Activated naive CD4-positive, alpha-beta T cell treated with anti-CD3 and anti-CD28 coated beads, Interleukin-2, amount 50 U/mL, for 24 hours (primary cell): ENCODE results near the gene PIK3C2G.

Experiments
- H3K27ac Mint-ChIP-seq: one replicate; pipeline ENCODE4 v1.8.0; 2021; ENCODE audit warnings: mild to moderate bottlenecking, mixed read lengths
- H3K27me3 Mint-ChIP-seq: one replicate; pipeline ENCODE4 v1.8.0; 2021; ENCODE audit warnings: mixed read lengths
- H3K36me3 Mint-ChIP-seq: one replicate; pipeline ENCODE4 v1.8.0; 2021; ENCODE audit warnings: mixed read lengths
- H3K4me1 Mint-ChIP-seq: one replicate; pipeline ENCODE4 v1.8.0; 2021; ENCODE audit warnings: mixed read lengths
- H3K4me3 Mint-ChIP-seq: one replicate; pipeline ENCODE4 v1.8.0; 2021; ENCODE audit warnings: mild to moderate bottlenecking, mixed read lengths
- H3K9me3 Mint-ChIP-seq: one replicate; pipeline ENCODE4 v1.8.0; 2021; ENCODE audit warnings: mixed read lengths

PIK3C2G gene

GRCh38 chr12:18358077-18358476 is 96.8 kb downstream of the PIK3C2G start:
- no peak overlapping the region for H3K4me3 Mint-ChIP-seq
- no peak overlapping the region for H3K27ac Mint-ChIP-seq
- H3K27me3 Mint-ChIP-seq: no peaks in the 10 kb centered on the region
- peaks cover 11% of the 10 kb centered on the region for H3K9me3 Mint-ChIP-seq
- H3K36me3 Mint-ChIP-seq: no peaks in the 10 kb centered on the region
- H3K4me1 Mint-ChIP-seq: no peaks in the 10 kb centered on the region

- no peaks in the 10 kb centered on the region for H3K4me1 Mint-ChIP-seq
- no peak overlapping the region for H3K4me3 Mint-ChIP-seq
- no peaks in the 10 kb centered on the region for H3K27me3 Mint-ChIP-seq
- H3K27ac Mint-ChIP-seq: no peak overlapping the region
- no peaks in the 10 kb centered on the region for H3K36me3 Mint-ChIP-seq
- H3K9me3 Mint-ChIP-seq: peaks cover 11% of the 10 kb centered on the region
Observed at GRCh38 chr12:18358930-18359329, 97.6 kb downstream of the PIK3C2G start.

DNA sequence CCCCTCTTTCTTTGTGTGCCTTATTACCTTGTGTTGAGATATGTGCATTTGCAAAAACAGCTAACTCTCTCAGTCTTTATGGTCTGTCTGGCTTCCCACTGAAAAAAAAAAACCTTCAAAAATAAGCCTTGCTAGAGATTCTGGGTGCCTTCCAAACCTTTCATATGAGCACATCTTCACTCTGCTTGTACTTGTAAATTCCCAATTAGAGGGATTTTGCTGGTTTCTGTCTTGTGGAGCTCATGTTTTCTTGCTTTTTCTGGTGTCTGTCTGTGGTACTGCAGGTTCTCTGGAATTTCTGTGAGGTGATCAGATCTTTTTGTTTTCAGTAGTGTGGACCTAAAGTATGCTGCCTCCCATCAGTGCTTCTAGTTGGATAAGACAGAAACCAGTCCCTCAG is 100.1 kb downstream of the PIK3C2G start:
- no peaks in the 10 kb centered on the region for H3K4me1 Mint-ChIP-seq
- peaks cover 11% of the 10 kb centered on the region for H3K9me3 Mint-ChIP-seq
- no peak overlapping the region for H3K27ac Mint-ChIP-seq
- H3K27me3 Mint-ChIP-seq: no peaks in the 10 kb centered on the region
- H3K36me3 Mint-ChIP-seq: no peaks in the 10 kb centered on the region
- H3K4me3 Mint-ChIP-seq: no peak overlapping the region

DNA sequence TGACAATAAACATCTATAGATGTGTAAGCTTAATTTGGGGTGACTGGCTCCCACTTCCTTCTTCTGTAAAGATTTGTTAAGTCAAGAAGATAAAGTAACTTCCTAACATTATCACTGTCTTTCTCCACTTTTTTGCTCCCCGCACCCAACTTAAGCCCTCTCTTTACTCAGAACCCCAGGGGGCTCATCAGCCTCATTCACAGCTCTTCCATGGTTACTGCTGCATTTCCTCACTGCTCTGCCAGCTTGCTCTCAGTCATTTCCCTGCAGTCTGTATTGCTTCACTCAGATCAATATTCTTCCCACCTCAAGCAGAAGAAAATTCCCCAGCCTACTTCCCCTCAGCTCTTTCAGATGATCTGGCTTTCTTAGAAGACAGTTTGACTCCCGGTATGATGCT is 102.0 kb downstream of the PIK3C2G start:
- H3K27me3 Mint-ChIP-seq: no peaks in the 10 kb centered on the region
- H3K27ac Mint-ChIP-seq: no peak overlapping the region
- H3K4me3 Mint-ChIP-seq: no peak overlapping the region
- H3K36me3 Mint-ChIP-seq: no peaks in the 10 kb centered on the region
- H3K9me3 Mint-ChIP-seq: peaks cover 11% of the 10 kb centered on the region
- no peaks in the 10 kb centered on the region for H3K4me1 Mint-ChIP-seq

GRCh38 chr12:18368594-18368993 is 107.3 kb downstream of the PIK3C2G start:
- H3K27ac Mint-ChIP-seq: no peak overlapping the region
- H3K27me3 Mint-ChIP-seq: no peaks in the 10 kb centered on the region
- H3K36me3 Mint-ChIP-seq: no peaks in the 10 kb centered on the region
- H3K9me3 Mint-ChIP-seq: peaks cover 5% of the 10 kb centered on the region
- no peaks in the 10 kb centered on the region for H3K4me1 Mint-ChIP-seq
- H3K4me3 Mint-ChIP-seq: no peak overlapping the region

GRCh38 chr12:18373181-18373580 is 111.9 kb downstream of the PIK3C2G start:
- Mint-ChIP-seq H3K27me3 (no peaks in the 10 kb centered on the region), H3K4me1 (no peaks in the 10 kb centered on the region)

GRCh38 chr12:18375131-18375530 is 113.8 kb downstream of the PIK3C2G start:
- no peak overlapping the region for H3K27ac Mint-ChIP-seq
- H3K4me1 Mint-ChIP-seq: no peaks in the 10 kb centered on the region
- no peak overlapping the region for H3K4me3 Mint-ChIP-seq
- H3K36me3 Mint-ChIP-seq: no peaks in the 10 kb centered on the region
- no peaks in the 10 kb centered on the region for H3K27me3 Mint-ChIP-seq
- H3K9me3 Mint-ChIP-seq: peaks cover 3% of the 10 kb centered on the region

More at GRCh38 chr12:18373181-18373580, 111.9 kb downstream of the PIK3C2G start:
- Mint-ChIP-seq H3K4me3 (no peak overlapping the region), H3K36me3 (no peaks in the 10 kb centered on the region), H3K9me3 (peaks cover 5% of the 10 kb centered on the region), H3K27ac (no peak overlapping the region)

DNA sequence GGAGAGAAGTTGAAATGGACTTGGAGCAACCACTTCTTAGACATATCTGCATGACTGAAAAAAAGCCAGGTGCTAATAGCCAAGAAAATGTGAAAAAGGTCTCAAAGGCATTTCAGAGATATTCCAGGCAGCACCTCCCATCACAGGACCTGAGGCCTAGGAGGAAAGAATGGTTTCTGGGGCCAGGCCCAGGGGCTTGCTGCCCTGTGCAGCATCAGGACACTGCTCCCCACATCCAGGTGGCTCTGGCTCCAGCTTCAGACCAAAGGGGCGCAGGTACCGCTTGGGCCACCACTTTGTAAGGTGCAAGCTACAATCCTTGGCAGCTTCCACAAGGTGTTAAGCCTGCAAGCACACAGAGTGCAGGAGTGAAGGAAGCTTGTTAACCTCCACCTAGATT is 114.3 kb downstream of the PIK3C2G start:
- H3K27me3 Mint-ChIP-seq: no peaks in the 10 kb centered on the region
- no peaks in the 10 kb centered on the region for H3K4me1 Mint-ChIP-seq
- no peak overlapping the region for H3K4me3 Mint-ChIP-seq
- H3K36me3 Mint-ChIP-seq: no peaks in the 10 kb centered on the region
- peaks cover 6% of the 10 kb centered on the region for H3K9me3 Mint-ChIP-seq
- H3K27ac Mint-ChIP-seq: no peak overlapping the region

DNA sequence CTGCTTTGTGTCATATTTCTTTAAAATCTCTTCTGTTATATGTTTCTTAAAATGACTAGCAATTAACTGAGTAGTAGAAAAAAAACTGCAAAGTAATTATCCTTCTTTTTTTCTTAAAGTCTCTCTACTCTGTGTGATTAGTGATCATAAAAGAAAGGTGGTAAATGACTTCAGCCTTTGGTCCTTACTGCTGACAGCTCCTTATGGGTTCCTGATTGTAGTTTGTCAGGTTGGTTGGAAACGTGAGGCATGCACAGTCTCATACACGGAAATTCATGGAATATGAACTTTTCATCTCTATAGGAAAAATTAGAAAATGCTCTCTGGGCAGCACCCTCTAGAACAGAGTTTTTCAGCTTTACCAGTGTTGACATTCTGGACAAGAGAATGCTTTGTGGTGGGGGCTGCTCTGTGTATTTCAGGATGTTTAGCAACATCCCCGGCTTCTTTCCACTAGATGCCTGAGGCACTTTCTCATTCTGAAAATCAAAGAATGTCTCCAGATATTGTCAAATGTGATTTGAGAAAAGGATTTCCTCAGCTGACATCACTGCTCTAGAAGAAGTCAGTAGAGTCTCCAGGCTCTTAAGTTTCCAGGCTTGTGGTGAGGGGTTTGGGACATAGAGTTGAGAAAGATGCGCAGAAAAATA is 121.0 kb downstream of the PIK3C2G start:
- no peak overlapping the region for H3K4me3 Mint-ChIP-seq
- no peaks in the 10 kb centered on the region for H3K4me1 Mint-ChIP-seq
- peaks cover 6% of the 10 kb centered on the region for H3K9me3 Mint-ChIP-seq
- no peaks in the 10 kb centered on the region for H3K27me3 Mint-ChIP-seq
- H3K36me3 Mint-ChIP-seq: no peaks in the 10 kb centered on the region
- no peak overlapping the region for H3K27ac Mint-ChIP-seq

DNA sequence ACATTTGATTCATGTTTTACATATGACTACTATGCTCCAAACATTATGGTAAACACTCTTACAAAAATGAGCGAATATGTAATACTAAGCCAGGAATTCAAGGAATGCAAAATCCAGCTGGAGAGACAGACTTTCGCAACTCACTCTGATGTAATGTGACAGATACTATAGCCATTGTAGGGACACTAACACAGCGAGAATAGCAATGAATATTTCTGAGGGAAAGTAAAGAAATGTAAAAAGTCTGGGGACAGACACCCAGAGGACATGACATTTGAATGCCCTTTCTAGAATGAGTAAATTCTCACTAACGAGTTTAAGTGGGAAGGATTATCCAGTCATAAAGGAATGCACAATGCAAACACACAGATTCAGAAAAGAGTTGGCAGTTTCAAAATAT is 121.9 kb downstream of the PIK3C2G start:
- H3K4me1 Mint-ChIP-seq: no peaks in the 10 kb centered on the region
- peaks cover 11% of the 10 kb centered on the region for H3K9me3 Mint-ChIP-seq
- H3K4me3 Mint-ChIP-seq: no peak overlapping the region
- H3K36me3 Mint-ChIP-seq: no peaks in the 10 kb centered on the region
- no peaks in the 10 kb centered on the region for H3K27me3 Mint-ChIP-seq
- no peak overlapping the region for H3K27ac Mint-ChIP-seq

- Mint-ChIP-seq H3K36me3 (no peaks in the 10 kb centered on the region), H3K4me3 (no peak overlapping the region), H3K4me1 (no peaks in the 10 kb centered on the region), H3K27me3 (no peaks in the 10 kb centered on the region), H3K27ac (no peak overlapping the region), H3K9me3 (peaks cover 5% of the 10 kb centered on the region)
Observed at GRCh38 chr12:18387706-18388105, 126.4 kb downstream of the PIK3C2G start.

DNA sequence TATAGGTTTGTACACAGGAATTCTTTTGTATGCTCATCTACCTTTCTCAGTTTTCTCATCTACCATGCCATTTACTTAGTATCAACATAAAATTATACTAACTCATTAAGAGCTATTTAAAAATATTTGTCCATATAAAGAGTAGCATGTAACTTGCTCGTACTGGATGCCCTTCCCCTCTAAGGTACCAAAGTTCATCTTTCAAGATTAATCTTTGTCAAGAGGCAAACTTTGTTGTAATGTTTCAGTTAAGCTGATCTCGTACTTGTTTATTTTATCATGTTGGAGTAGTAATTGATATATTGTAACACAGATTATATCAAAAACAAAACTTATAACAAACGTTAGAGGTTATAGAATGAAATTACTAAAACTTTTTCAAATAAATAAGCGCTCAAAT is 128.5 kb downstream of the PIK3C2G start:
- H3K4me1 Mint-ChIP-seq: no peaks in the 10 kb centered on the region
- no peak overlapping the region for H3K4me3 Mint-ChIP-seq
- no peaks in the 10 kb centered on the region for H3K27me3 Mint-ChIP-seq
- H3K27ac Mint-ChIP-seq: no peak overlapping the region
- peaks cover 10% of the 10 kb centered on the region for H3K9me3 Mint-ChIP-seq
- H3K36me3 Mint-ChIP-seq: no peaks in the 10 kb centered on the region

DNA sequence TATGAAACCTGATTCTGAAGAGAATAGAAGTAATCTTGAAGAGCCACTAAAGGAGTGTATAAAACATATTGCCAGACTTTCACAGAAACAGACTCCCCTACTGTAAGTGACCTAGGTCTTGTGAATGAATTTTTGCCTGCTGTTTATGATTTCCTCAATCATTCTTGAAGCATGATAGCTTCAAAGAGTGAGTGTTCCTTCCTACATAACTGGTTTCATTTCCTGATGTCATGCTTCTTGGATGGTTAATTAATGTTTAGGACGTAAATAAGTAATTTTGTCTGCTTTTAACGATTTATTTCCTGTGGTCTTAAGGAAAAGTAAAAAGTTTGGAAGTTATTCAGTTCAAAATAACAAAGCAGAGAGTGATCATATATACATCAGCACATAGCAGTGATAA is 129.8 kb downstream of the PIK3C2G start:
- Mint-ChIP-seq H3K4me3 (no peak overlapping the region), H3K9me3 (peaks cover 10% of the 10 kb centered on the region), H3K27ac (no peak overlapping the region), H3K27me3 (no peaks in the 10 kb centered on the region), H3K36me3 (no peaks in the 10 kb centered on the region), H3K4me1 (no peaks in the 10 kb centered on the region)

GRCh38 chr12:18394742-18395141 is 133.4 kb downstream of the PIK3C2G start:
- H3K36me3 Mint-ChIP-seq: no peaks in the 10 kb centered on the region
- no peak overlapping the region for H3K27ac Mint-ChIP-seq
- peaks cover 5% of the 10 kb centered on the region for H3K9me3 Mint-ChIP-seq
- no peak overlapping the region for H3K4me3 Mint-ChIP-seq
- H3K27me3 Mint-ChIP-seq: no peaks in the 10 kb centered on the region
- H3K4me1 Mint-ChIP-seq: no peaks in the 10 kb centered on the region

GRCh38 chr12:18400186-18400585 is 138.9 kb downstream of the PIK3C2G start:
- Mint-ChIP-seq H3K9me3 (peaks cover 11% of the 10 kb centered on the region), H3K27me3 (no peaks in the 10 kb centered on the region), H3K4me1 (no peaks in the 10 kb centered on the region), H3K36me3 (no peaks in the 10 kb centered on the region), H3K27ac (no peak overlapping the region), H3K4me3 (no peak overlapping the region)

GRCh38 chr12:18402872-18403611 is 141.7 kb downstream of the PIK3C2G start:
- no peak overlapping the region for H3K4me3 Mint-ChIP-seq
- H3K27ac Mint-ChIP-seq: no peak overlapping the region
- no peaks in the 10 kb centered on the region for H3K4me1 Mint-ChIP-seq
- no peaks in the 10 kb centered on the region for H3K36me3 Mint-ChIP-seq
- peaks cover 23% of the 10 kb centered on the region for H3K9me3 Mint-ChIP-seq
- H3K27me3 Mint-ChIP-seq: no peaks in the 10 kb centered on the region
